Fibroblast of the aortic adventitia (primary cell): ENCODE data around the gene ZXDC. TPM values are rescaled to one million over a fixed set of nuclear protein-coding genes. Genes with fewer than 3 reads are reported as not detected.

Source experiments
- DNase-seq: peaks from one replicate; pipeline ENCODE4 v3.0.0-alpha.2; 2010; ENCODE audit warnings: low read depth
- H3K4me3 ChIP-seq: 2 replicates; pipeline ENCODE4 v1.5.1; 2011; ENCODE audit warnings: low read depth, mild to moderate bottlenecking, control low read depth, low read length, moderate library complexity
- total RNA-seq: library from RNA; depleted of rRNA; stranded (reverse); fragments of >200 nt; gene quantifications from 2 replicates; pipeline ENCODE4 v1.2.3, GENCODE V29; 2012; ENCODE audit warnings: low replicate concordance
- TF ChIP-seq, protein P1 (sequence below): IDR thresholded peaks from 2 replicates; pipeline ENCODE4 v1.5.1; 2011; ENCODE audit warnings: mild to moderate bottlenecking, low read length, control low read depth, inconsistent platforms; ENCODE audit not compliant: insufficient read depth

The ZXDC gene
- total RNA-seq, 1 donor, result 26.7 TPM

DNA sequence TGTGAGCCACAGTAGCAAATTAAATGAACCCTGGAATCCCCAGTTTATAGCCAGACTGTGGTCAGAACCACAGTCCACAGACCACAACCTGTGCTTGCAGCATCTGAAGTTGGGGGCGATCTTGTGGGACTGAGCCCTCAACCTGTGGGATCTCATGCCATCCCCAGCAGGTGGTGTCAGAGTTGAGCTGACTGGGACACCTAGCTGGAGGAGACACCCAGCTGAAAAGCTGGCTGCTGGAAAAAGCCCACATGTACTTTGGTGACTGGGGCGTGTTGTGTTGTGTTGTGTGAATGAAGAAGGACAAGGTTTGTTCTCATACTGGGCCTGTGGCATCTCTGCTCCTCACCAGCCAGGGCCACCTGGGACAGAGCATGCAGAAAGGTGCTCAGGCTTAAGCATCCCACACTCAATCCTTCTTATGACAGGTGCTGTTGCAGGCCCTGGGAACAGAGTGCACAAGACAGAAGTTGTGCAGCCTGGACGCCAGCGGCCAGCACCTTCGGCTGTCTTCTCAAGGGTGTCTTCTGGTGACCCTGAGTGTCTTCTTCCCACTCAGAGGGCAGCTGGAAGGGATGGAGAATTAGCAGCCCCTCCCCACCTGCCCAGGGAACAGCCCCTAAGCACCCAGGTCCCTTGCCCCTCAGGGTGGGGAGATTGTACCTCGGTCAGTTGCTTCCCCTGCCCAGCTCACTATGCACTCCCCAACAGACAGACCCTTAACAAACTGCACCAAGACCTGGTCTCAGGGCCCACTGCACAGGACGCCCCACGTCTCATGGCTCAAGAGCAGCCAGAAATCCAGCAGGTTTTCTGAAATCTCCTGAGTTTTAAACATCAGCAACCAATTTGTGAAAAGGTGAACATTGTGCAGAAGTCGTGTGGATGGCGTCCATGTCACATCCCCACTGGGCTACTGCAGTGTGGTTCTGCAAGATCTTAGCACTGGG, 44.1 kb upstream of the ZXDC start:
- TF ChIP-seq, protein P1, sequence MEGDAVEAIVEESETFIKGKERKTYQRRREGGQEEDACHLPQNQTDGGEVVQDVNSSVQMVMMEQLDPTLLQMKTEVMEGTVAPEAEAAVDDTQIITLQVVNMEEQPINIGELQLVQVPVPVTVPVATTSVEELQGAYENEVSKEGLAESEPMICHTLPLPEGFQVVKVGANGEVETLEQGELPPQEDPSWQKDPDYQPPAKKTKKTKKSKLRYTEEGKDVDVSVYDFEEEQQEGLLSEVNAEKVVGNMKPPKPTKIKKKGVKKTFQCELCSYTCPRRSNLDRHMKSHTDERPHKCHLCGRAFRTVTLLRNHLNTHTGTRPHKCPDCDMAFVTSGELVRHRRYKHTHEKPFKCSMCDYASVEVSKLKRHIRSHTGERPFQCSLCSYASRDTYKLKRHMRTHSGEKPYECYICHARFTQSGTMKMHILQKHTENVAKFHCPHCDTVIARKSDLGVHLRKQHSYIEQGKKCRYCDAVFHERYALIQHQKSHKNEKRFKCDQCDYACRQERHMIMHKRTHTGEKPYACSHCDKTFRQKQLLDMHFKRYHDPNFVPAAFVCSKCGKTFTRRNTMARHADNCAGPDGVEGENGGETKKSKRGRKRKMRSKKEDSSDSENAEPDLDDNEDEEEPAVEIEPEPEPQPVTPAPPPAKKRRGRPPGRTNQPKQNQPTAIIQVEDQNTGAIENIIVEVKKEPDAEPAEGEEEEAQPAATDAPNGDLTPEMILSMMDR, result no peak
- DNase-seq, result no peak
- no peak overlapping the region for H3K4me3 ChIP-seq

DNA sequence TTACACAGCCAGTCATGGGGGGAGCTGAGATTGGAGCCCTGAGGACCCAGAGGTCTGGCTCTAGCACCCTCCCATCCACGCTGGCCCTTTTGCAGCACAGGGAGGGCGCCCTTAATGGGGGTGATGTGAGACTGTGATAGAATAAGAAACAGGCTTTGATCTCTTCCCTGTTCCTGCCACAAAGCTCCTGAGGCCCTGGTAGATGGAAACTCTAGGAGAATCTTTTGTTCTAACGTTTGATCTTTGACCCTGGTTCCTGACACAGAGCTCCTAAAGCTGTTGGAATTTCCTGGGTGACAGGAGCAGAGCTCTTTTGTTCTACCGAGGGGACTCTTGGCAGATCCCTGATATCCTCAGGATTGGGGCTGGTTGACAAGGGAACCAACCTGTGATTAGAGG, 43.1 kb upstream of the ZXDC start:
- TF ChIP-seq, protein P1, result no peak
- no peak for DNase-seq
- no peak overlapping the region for H3K4me3 ChIP-seq

DNA sequence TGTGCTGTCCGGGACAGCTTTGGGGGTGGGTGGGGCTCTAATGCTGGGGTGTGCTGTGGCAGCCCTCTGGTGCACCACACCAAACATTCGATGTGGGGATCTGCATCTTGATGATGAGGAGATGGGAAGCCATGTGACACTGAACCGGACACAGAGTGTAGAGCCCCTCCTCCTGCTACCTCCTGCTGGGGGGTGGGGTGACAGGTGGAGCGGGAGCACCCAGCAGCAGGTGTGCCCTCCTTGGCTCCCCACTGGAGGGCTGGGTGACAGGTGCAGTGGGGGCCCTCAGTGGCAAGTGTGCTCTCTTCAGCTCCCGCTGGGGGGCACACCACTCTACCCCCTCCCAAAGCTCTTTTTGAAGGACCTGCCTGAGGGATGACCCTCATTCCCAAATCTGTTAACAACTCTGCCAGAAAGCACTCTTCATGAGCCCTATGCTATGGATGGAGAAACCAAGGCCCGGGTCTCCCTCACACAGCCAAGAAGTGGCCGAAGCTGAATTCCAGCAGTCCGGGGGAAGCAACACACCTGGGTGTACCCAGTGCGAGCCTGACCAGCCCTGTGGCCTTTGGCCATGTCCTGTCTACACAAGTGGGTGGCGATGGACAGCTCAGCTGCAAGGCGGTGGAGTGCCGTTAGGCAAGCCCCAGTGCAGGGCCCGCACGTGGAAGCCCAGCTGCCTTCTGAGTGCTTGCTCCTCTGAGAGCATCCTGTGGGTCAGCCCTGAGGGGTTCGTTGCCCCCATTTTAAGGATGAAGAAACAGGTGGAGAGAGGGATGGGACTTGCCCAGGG, 42.5 kb upstream of the ZXDC start:
- TF ChIP-seq, protein P1, result no peak
- no peak for DNase-seq
- no peak overlapping the region for H3K4me3 ChIP-seq

- TF ChIP-seq, protein P1, result no peak
- no peak within 1 kb of the TSS for H3K4me3 ChIP-seq
- DNase-seq, result no peak
These were observed 41.7 kb upstream of the ZXDC start, which contains the start of gene UROC1 for GRCh38 chr3:126517291-126517951. TSS of gene UROC1 (minus strand) at chr3:126517773. CDS start at chr3:126517719, 54 bp downstream.

GRCh38 chr3:126516936-126517290, 41.2 kb upstream of the ZXDC start:
- H3K4me3 ChIP-seq, result no peak overlapping the region
- no peak for DNase-seq
- TF ChIP-seq, protein P1, result no peak

DNA sequence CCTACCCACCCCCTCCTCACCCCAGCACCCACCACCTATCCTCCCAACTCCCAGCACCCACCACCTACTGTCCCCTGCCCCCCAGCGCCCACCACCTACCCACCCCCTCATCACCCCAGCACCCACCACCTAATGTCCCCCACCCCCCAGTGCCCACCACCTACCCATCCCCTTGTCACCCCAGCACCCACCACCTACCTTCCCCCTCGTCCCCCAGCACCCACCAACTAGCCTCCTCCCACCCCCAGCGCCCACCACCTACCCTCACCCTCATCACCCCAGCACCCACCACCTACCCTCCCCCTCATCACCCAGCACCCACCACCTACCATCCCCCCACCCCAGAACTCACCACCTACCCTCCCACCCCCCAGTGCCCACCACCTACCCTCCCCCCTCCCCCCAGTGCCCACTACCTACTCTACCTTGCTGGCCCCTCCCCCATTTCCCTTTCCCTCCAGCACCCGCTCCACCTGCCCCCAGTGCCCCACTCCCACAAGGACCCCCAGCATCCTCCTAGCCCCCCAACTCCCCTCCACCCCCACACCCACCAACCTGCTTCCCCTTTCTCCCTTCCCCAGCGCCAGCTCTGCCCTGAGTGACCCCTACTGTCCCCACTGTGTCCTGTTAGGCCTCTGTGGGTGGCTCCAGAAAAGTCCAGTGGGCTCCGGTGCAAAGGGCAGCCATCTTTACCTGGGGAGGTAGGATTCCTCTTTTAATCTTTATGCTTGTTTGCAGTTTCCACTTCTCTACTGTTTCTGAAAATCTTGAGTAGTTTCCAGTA, 40.7 kb upstream of the ZXDC start:
- DNase-seq, result no peak
- TF ChIP-seq, protein P1, result no peak

More for the DNA sequence above, 40.7 kb upstream of the ZXDC start:
- H3K4me3 ChIP-seq, result no peak overlapping the region
